Skin epidermis (tissue), 12 donors: ENCODE measurements around the gene BRICD5.
"Not testable (repeated sequence)": the region's sequence is repeated elsewhere in the genome, so short reads cannot be mapped to it uniquely, and the experiment has no call there.

Experiments
- H3K27ac ChIP-seq, 21 experiments: fragments of 200-600 bp; sonication (generic) in 11 of 21; one replicate each; pipeline ENCODE4 v1.5.0; 2020; ENCODE audit warnings: mild to moderate bottlenecking in 3 of 21, inconsistent platforms in 2 of 21, moderate library complexity in 2 of 21
- H3K4me3 ChIP-seq, 7 experiments: fragments of 200-600 bp; sonication (generic) in 2 of 7; one replicate each; pipeline ENCODE4 v1.5.0; 2020; ENCODE audit warnings: inconsistent platforms in 2 of 7, mild to moderate bottlenecking in 2 of 7, moderate library complexity in 1 of 7

The BRICD5 gene

GRCh38 chr16:2205104-2205966 lies 5.3 kb downstream of the BRICD5 start, which contains the start of gene MLST8:
MLST8 (plus strand) TSS chr16:2205454; CDS start chr16:2206086, 632 bp downstream.
- H3K27ac ChIP-seq, result peak within 1 kb of the TSS; percentile 61 to 100 (median 99)
- peak within 1 kb of the TSS; percentile 56 to 82 (median 73) for H3K4me3 ChIP-seq

- Histone ChIP-seq H3K4me3 (peak overlapping the region; percentile 56 to 82 (median 73)), H3K27ac (peak overlapping the region in 20 of 21 experiments; percentile 91 to 100 (median 99))
Measured at GRCh38 chr16:2204416-2205103, 6.1 kb downstream of the BRICD5 start.

- H3K4me3 ChIP-seq, H3K27ac ChIP-seq: not testable (repeated sequence)
Measured at GRCh38 chr16:2203119-2203688, 7.5 kb downstream of the BRICD5 start.

- Histone ChIP-seq H3K4me3 (no peak overlapping the region), H3K27ac (no peak overlapping the region)
Measured at GRCh38 chr16:2200313-2200712, 10.3 kb downstream of the BRICD5 start.

- Histone ChIP-seq H3K4me3 (no peak overlapping the region), H3K27ac (no peak overlapping the region)
Measured at GRCh38 chr16:2199621-2200139, 11.0 kb downstream of the BRICD5 start.

- Histone ChIP-seq H3K27ac (no peak overlapping the region), H3K4me3 (no peak overlapping the region)
Measured at GRCh38 chr16:2199095-2199494, 11.6 kb downstream of the BRICD5 start.

GRCh38 chr16:2198283-2198682 lies 12.4 kb downstream of the BRICD5 start:
- no peak overlapping the region for H3K4me3 ChIP-seq
- H3K27ac ChIP-seq, result no peak overlapping the region

GRCh38 chr16:2197765-2198164 lies 12.9 kb downstream of the BRICD5 start:
- Histone ChIP-seq H3K27ac (no peak overlapping the region), H3K4me3 (no peak overlapping the region)

GRCh38 chr16:2196981-2197511 lies 13.6 kb downstream of the BRICD5 start:
- Histone ChIP-seq H3K4me3 (peak overlapping the region in 2 of 7 experiments; percentile 7 to 27), H3K27ac (no peak overlapping the region)

- H3K27ac ChIP-seq, result peak within 1 kb of the TSS in 1 of 21 experiments; percentile 3
Measured at GRCh38 chr16:2196162-2196980, 14.3 kb downstream of the BRICD5 start, which contains the start of gene CASKIN1. CASKIN1 (minus strand) TSS chr16:2196605; CDS start chr16:2196432, 173 bp downstream.

GRCh38 chr16:2195322-2196161 lies 15.1 kb downstream of the BRICD5 start:
- peak overlapping the region in 6 of 7 experiments; percentile 3 to 49 (median 24) for H3K4me3 ChIP-seq
- H3K27ac ChIP-seq, result peak overlapping the region in 1 of 21 experiments; percentile 3

More at GRCh38 chr16:2196162-2196980, 14.3 kb downstream of the BRICD5 start, which contains the start of gene CASKIN1:
- H3K4me3 ChIP-seq, result peak within 1 kb of the TSS in 6 of 7 experiments; percentile 3 to 49 (median 24)

- H3K4me3 ChIP-seq, result no peak overlapping the region
- H3K27ac ChIP-seq, result no peak overlapping the region
Measured at GRCh38 chr16:2194852-2195321, 15.8 kb downstream of the BRICD5 start.

- Histone ChIP-seq H3K27ac (no peak overlapping the region), H3K4me3 (no peak overlapping the region)
Measured at GRCh38 chr16:2194166-2194834, 16.4 kb downstream of the BRICD5 start.

GRCh38 chr16:2191446-2191706 lies 19.3 kb downstream of the BRICD5 start:
- Histone ChIP-seq H3K27ac (no peak overlapping the region), H3K4me3 (no peak overlapping the region)

GRCh38 chr16:2190659-2191445 lies 19.8 kb downstream of the BRICD5 start:
- no peak overlapping the region for H3K4me3 ChIP-seq
- no peak overlapping the region for H3K27ac ChIP-seq

- H3K27ac ChIP-seq, result no peak overlapping the region
- no peak overlapping the region for H3K4me3 ChIP-seq
Measured at GRCh38 chr16:2190002-2190658, 20.5 kb downstream of the BRICD5 start.
